Progenitor cell of endocrine pancreas (in vitro differentiated cells): ENCODE data around the gene ATP8A2. TPM values are rescaled to one million over a fixed set of nuclear protein-coding genes. Genes with fewer than 3 reads are reported as not detected.
A peak's percentile ranks its signal among the peaks of the same experiment; 100 is the strongest.

ENCODE experiments used
- DNase-seq: peaks from one replicate; pipeline ENCODE4 v3.0.0; 2021; ENCODE audit warnings: low spot score; ENCODE audit not compliant: unreplicated experiment
- H3K27ac Mint-ChIP-seq: 2 replicates; pipeline ENCODE4 v1.8.0; 2021; ENCODE audit warnings: mild to moderate bottlenecking, moderate library complexity, mixed read lengths
- H3K27me3 Mint-ChIP-seq: 2 replicates; pipeline ENCODE4 v1.8.0; 2021; ENCODE audit warnings: mixed read lengths
- H3K36me3 Mint-ChIP-seq: 2 replicates; pipeline ENCODE4 v1.8.0; 2022; ENCODE audit warnings: mixed read lengths; ENCODE audit not compliant: insufficient read depth
- H3K4me1 Mint-ChIP-seq: 2 replicates; pipeline ENCODE4 v1.8.0; 2021; ENCODE audit warnings: low read depth, mixed read lengths
- H3K4me3 Mint-ChIP-seq: 2 replicates; pipeline ENCODE4 v1.8.0; 2021; ENCODE audit warnings: low read depth, mild to moderate bottlenecking, moderate library complexity, mixed read lengths
- H3K9me3 Mint-ChIP-seq: 2 replicates; pipeline ENCODE4 v1.8.0; 2021; ENCODE audit warnings: low read depth, mixed read lengths
- total RNA-seq: library from RNA; stranded (reverse); gene quantifications from 2 replicates; pipeline ENCODE4 v1.2.1, GENCODE V29; 2021
- TF ChIP-seq, protein P1 (sequence below): fragments of 200-600 bp; sonication (generic); IDR thresholded peaks from one replicate; pipeline ENCODE4 v1.5.0; 2021; ENCODE audit warnings: antibody characterized with exemption, mild to moderate bottlenecking; ENCODE audit not compliant: unreplicated experiment

ATP8A2 gene
- total RNA-seq, 1 donor from 2014 or later = 0.38 TPM

DNA sequence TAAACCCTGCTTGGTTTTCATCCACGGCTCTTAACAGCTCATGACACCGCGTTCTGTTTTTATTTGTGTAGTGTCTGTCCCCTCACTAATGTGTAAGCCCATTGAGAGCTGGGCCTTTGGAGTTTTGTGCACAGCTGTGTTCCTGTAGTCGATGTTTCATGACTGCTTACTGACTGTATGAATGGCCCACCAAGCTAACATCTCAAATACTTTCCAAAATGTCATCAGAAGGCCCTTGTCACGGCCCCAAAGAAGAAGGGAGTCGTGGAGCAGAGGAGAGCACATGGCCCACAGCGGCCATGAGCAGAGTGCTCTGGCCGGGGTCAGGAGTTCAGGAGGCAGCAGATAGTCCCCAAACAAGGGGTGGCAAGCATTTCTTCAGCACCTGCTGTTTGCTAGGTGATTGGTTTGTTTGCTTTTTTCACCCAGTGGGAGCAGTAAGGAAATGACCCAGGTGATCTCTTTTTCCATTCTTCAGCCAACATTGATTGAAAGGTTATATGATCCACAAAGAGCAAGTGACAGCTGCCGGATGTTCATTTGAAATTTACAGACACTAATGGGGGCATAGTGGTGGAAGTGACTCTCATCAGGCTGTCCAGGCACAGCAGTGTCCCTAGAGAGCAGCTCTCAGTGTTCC is 315.2 kb downstream of the ATP8A2 start:
- peak overlapping the region; percentile 87 for H3K27ac Mint-ChIP-seq
- no peak overlapping the region for H3K4me3 Mint-ChIP-seq
- H3K36me3 Mint-ChIP-seq = no peaks in the 10 kb centered on the region
- H3K9me3 Mint-ChIP-seq = no peaks in the 10 kb centered on the region
- peaks cover 7% of the 10 kb centered on the region for H3K27me3 Mint-ChIP-seq
- TF ChIP-seq, protein P1, sequence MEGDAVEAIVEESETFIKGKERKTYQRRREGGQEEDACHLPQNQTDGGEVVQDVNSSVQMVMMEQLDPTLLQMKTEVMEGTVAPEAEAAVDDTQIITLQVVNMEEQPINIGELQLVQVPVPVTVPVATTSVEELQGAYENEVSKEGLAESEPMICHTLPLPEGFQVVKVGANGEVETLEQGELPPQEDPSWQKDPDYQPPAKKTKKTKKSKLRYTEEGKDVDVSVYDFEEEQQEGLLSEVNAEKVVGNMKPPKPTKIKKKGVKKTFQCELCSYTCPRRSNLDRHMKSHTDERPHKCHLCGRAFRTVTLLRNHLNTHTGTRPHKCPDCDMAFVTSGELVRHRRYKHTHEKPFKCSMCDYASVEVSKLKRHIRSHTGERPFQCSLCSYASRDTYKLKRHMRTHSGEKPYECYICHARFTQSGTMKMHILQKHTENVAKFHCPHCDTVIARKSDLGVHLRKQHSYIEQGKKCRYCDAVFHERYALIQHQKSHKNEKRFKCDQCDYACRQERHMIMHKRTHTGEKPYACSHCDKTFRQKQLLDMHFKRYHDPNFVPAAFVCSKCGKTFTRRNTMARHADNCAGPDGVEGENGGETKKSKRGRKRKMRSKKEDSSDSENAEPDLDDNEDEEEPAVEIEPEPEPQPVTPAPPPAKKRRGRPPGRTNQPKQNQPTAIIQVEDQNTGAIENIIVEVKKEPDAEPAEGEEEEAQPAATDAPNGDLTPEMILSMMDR = no peak
- peaks cover 70% of the 10 kb centered on the region for H3K4me1 Mint-ChIP-seq
- no peak for DNase-seq

DNA sequence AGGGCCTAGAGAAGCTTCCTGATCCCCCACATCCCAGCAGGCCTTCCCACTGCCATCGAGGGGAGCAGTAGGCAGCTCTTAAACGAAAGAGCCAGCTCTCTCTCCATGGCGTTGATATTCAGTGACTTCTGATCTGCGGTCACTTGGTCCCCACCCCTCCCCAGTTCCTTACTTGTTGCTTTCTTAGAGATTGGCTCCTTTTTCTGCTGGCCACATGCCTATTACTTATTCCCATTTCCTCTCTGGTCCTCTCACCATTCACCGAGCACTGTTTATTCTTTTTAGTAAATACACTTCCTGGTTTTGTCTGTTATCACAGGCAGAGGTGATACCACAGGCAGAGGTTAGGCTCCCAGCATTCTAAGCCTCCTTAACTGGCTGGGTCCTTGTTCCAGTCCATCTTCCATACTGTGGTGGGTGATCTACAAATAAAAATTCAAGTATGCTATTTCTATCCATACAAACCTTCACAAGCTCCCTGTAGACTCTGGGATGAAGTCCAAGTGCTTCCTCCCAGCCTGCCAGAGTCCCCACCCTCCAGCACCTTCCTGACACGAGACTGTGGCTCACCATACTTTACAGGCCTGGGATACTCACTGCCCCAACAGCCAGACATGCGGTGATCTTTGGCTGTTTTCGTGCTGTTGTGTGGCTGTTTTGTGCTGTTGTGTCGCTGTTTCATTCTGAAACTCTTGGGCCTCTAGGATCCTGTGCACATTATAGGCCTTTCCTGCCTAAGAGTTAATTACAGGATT is 315.9 kb downstream of the ATP8A2 start:
- Mint-ChIP-seq H3K27ac (peak overlapping the region; percentile 87), H3K4me1 (peaks cover 73% of the 10 kb centered on the region), H3K27me3 (peaks cover 11% of the 10 kb centered on the region), H3K36me3 (no peaks in the 10 kb centered on the region), H3K4me3 (no peak overlapping the region), H3K9me3 (no peaks in the 10 kb centered on the region)
- no peak for DNase-seq
- TF ChIP-seq, protein P1 = no peak

DNA sequence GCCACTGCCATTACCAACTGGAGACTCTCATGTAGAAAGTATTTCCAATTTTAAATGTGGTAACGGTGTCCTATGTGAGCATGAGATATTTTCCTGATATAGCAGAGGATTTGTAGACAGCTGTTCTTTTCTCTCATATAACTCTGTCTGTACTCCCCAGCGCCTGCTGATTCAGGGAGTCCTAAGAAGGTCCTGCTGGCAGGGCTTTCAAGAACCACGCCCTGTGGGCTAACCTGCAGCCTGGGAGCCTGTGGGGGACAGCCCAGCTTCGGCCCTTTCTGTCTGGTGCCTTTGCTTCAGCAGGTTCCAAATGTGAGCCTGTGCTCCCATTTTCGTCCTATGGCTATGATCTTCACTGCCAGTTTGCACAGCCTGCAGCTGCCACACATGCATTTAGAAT is 316.8 kb downstream of the ATP8A2 start:
- Mint-ChIP-seq H3K36me3 (no peaks in the 10 kb centered on the region), H3K27ac (no peak overlapping the region), H3K27me3 (peaks cover 15% of the 10 kb centered on the region), H3K4me3 (no peak overlapping the region), H3K4me1 (peaks cover 72% of the 10 kb centered on the region), H3K9me3 (peaks cover 2% of the 10 kb centered on the region)
- TF ChIP-seq, protein P1 = no peak
- no peak for DNase-seq

DNA sequence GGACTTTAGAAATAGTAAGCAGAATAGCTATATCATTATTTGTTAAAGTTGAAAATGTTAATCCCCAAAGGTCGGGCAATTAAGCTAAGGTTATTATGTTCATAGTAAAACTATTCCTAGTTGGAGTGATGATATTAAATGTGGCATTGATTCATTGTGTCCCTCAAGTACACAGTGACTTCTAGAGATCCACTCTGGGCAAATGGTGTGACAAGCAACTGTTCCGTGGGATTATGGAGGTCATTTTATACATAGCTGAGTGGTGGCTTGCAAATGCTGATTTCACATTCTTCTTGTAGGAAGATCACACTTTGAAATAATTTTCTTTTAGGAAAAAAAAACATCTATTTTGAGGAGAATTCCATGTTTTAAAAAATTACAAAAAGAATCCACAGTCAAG is 317.8 kb downstream of the ATP8A2 start:
- no peak for DNase-seq
- no peaks in the 10 kb centered on the region for H3K36me3 Mint-ChIP-seq
- H3K27ac Mint-ChIP-seq = no peak overlapping the region
- peaks cover 15% of the 10 kb centered on the region for H3K27me3 Mint-ChIP-seq
- TF ChIP-seq, protein P1 = no peak
- H3K9me3 Mint-ChIP-seq = peaks cover 2% of the 10 kb centered on the region
- H3K4me1 Mint-ChIP-seq = peaks cover 65% of the 10 kb centered on the region
- H3K4me3 Mint-ChIP-seq = no peak overlapping the region

DNA sequence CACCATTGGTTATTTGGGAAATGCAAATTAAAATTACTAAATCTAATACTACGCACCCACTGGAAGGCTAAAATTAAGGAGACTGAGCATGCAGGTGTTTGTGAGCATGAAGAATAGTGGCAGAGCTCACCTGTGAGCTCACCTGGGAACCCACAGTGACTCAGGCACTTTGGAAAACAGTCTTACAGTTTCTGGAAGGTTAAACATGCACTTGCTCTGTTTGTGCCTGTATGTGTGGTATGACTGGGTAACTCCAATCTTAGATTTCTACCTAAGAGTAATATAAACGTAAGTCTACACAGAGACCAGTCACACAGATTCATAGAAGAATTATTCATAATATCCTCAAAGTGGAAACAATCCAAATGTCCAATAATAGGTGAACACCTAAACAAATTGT is 318.8 kb downstream of the ATP8A2 start:
- Mint-ChIP-seq H3K9me3 (peaks cover 5% of the 10 kb centered on the region), H3K27ac (peak overlapping the region; percentile 14), H3K27me3 (peaks cover 15% of the 10 kb centered on the region), H3K36me3 (no peaks in the 10 kb centered on the region), H3K4me1 (peaks cover 55% of the 10 kb centered on the region), H3K4me3 (no peak overlapping the region)
- no peak for DNase-seq
- TF ChIP-seq, protein P1 = no peak
